HCT116 (cell line): ENCODE results near the gene HHAT. TPM values are rescaled to one million over a fixed set of nuclear protein-coding genes. Genes with fewer than 3 reads are reported as not detected.

ENCODE experiments used
- ATAC-seq: fragments of 200-7000 bp; cut with Tn5 transposase; 2 replicates; pipeline ENCODE4 v1.9.1; 2020; ENCODE audit warnings: mild to moderate bottlenecking, moderate library complexity
- BruUV-seq: library from RNA; stranded (reverse); fragments of 400-500 nt; replicated peaks from 2 replicates; lab custom pipeline; 2021; lab: Mats Ljungman, UMichigan
- CTCF ChIA-PET: fragments of 300-600 bp; sonication (Branson Sonifier 250); formaldehyde crosslinking; loops from one replicate; lab custom pipeline; 2021; ENCODE audit warnings: antibody characterized with exemption; lab: Charles Lee
- POLR2A ChIA-PET: fragments of 300-600, 350-600 bp; sonication (Branson Sonifier 250); formaldehyde crosslinking; loops from one replicate; lab custom pipeline; 2021; ENCODE audit warnings: antibody characterized with exemption; lab: Charles Lee
- RAD21 ChIA-PET, 2 experiments: fragments of 300-600 bp; sonication (Branson Sonifier 250); formaldehyde crosslinking; loops; one replicate each; lab custom pipeline; 2023; ENCODE audit warnings: low total read pairs in 2 of 2; ENCODE audit not compliant: uncharacterized antibody in 2 of 2, unreplicated experiment in 2 of 2, low non-redundant PET in 1 of 2; lab: Charles Lee
- DNase-seq: peaks from one replicate; pipeline ENCODE4 v3.0.0-alpha.2; 2010; ENCODE audit warnings: low read depth, low spot score
- H2AFZ ChIP-seq: fragments of 200-600 bp; shearing (Covaris generic), sonication (generic); 2 replicates; pipeline ENCODE4 v1.6.1; 2017; ENCODE audit warnings: low read depth, mixed run types, mixed read lengths, antibody characterized with exemption, low read length; ENCODE audit not compliant: poor library complexity, severe bottlenecking
- H3K27ac ChIP-seq: 2 replicates; pipeline ENCODE4 v1.5.1; 2012; ENCODE audit warnings: low read depth, low read length
- H3K27me3 ChIP-seq: fragments of 200-600 bp; sonication (generic); 2 replicates; pipeline ENCODE4 v1.6.1; 2016; ENCODE audit warnings: mixed run types, low read length, mixed read lengths; ENCODE audit not compliant: insufficient read depth
- H3K36me3 ChIP-seq, 2 experiments: fragments of 200-500 bp in 1 of 2; fragments of 200-600 bp in 1 of 2; sonication (Bioruptor generic) in 1 of 2; sonication (generic) in 1 of 2; 2 replicates each; pipeline versions ENCODE4 v1.5.1 to v1.6.1; 2014 to 2016; ENCODE audit warnings: low read length in 2 of 2, inconsistent platforms in 1 of 2, mixed read lengths in 1 of 2, mixed run types in 1 of 2; ENCODE audit not compliant: insufficient read depth in 2 of 2, control insufficient read depth in 1 of 2
- H3K4me1 ChIP-seq, 2 experiments: fragments of 200-600 bp in 1 of 2; sonication (generic) in 1 of 2; 2 replicates each; pipeline versions ENCODE4 v1.5.1 to v1.6.1; 2012 to 2017; ENCODE audit warnings: low read length in 2 of 2, inconsistent platforms in 1 of 2, mild to moderate bottlenecking in 1 of 2, mixed read lengths in 1 of 2, mixed run types in 1 of 2, moderate library complexity in 1 of 2; ENCODE audit not compliant: insufficient read depth in 2 of 2, control insufficient read depth in 1 of 2
- H3K4me2 ChIP-seq: fragments of 200-600 bp; sonication (generic); 2 replicates; pipeline ENCODE4 v1.6.1; 2017; ENCODE audit warnings: mixed run types, low read length, mixed read lengths
- H3K4me3 ChIP-seq, 2 experiments: fragments of 200-600 bp in 1 of 2; sonication (generic) in 1 of 2; replicated peaks in 1 of 2; 2 replicates each; pipeline ENCODE4 v1.5.1; 2011 to 2016; ENCODE audit warnings: low read length in 2 of 2, control low read depth in 1 of 2, low read depth in 1 of 2, mild to moderate bottlenecking in 1 of 2, mixed read lengths in 1 of 2, mixed run types in 1 of 2
- H3K79me2 ChIP-seq: fragments of 200-600 bp; sonication (generic); 2 replicates; pipeline ENCODE4 v1.6.1; 2017; ENCODE audit warnings: mild to moderate bottlenecking, mixed run types, low read length, moderate library complexity, mixed read lengths; ENCODE audit not compliant: insufficient read depth
- H3K9ac ChIP-seq: fragments of 200-600 bp; sonication (generic); 2 replicates; pipeline ENCODE4 v1.6.1; 2016; ENCODE audit warnings: low read length, mixed read lengths
- H3K9me2 ChIP-seq: fragments of 200-600 bp; sonication (generic), shearing (Covaris generic); 2 replicates; pipeline ENCODE4 v1.6.1; 2017; ENCODE audit warnings: mixed run types, mild to moderate bottlenecking, moderate library complexity; ENCODE audit not compliant: insufficient read depth
- H3K9me3 ChIP-seq, 2 experiments: fragments of 200-500 bp in 1 of 2; fragments of 200-600 bp in 1 of 2; sonication (Bioruptor generic) in 1 of 2; sonication (generic) in 1 of 2; 2 replicates each; pipeline ENCODE4 v1.6.1; 2014 to 2017; ENCODE audit warnings: low read length in 2 of 2, mixed read lengths in 2 of 2, inconsistent platforms in 1 of 2, low read depth in 1 of 2, mild to moderate bottlenecking in 1 of 2, mixed run types in 1 of 2, moderate library complexity in 1 of 2; ENCODE audit not compliant: control insufficient read depth in 1 of 2, insufficient read depth in 1 of 2
- H4K20me1 ChIP-seq: fragments of 200-600 bp; sonication (generic), shearing (Covaris generic); 2 replicates; pipeline ENCODE4 v1.6.1; 2017; ENCODE audit warnings: mixed run types, mild to moderate bottlenecking, moderate library complexity; ENCODE audit not compliant: insufficient read depth
- ATF3 ChIP-seq: IDR thresholded peaks from 2 replicates; pipeline ENCODE4 v1.6.1; 2012
- FOSL1 ChIP-seq: IDR thresholded peaks from 2 replicates; pipeline ENCODE4 v1.6.1; 2012; ENCODE audit warnings: low read depth
- RAD21 ChIP-seq: IDR thresholded peaks from 2 replicates; pipeline ENCODE4 v1.6.1; 2012; ENCODE audit warnings: low read depth, mild to moderate bottlenecking
- SIN3A ChIP-seq: IDR thresholded peaks from 2 replicates; pipeline ENCODE4 v1.6.1; 2012; ENCODE audit warnings: low read depth
- SRF ChIP-seq: IDR thresholded peaks from 2 replicates; pipeline ENCODE4 v1.6.1; 2012; ENCODE audit warnings: low read depth
- ZFX ChIP-seq: fragments of 450-650 bp; IDR thresholded peaks from 2 replicates; pipeline ENCODE4 v1.6.1; 2017
- intact Hi-C: fragments of 100-400 bp; cut with micrococcal nuclease; formaldehyde crosslinking; loops from 2 replicates; pipeline ENCODE4 v1.10.0; 2022
- total RNA-seq: library from RNA; stranded (reverse); gene quantifications from one replicate; pipeline ENCODE4 v1.2.1, GENCODE V29; 2021; ENCODE audit not compliant: unreplicated experiment
- TF ChIP-seq, protein P1 (sequence below): IDR thresholded peaks from 2 replicates; pipeline ENCODE4 v1.6.1; 2012; ENCODE audit warnings: low read depth

The HHAT gene
- total RNA-seq, 1 experiment from 2014 or later = 2.7 TPM

- TF ChIP-seq, protein P1, sequence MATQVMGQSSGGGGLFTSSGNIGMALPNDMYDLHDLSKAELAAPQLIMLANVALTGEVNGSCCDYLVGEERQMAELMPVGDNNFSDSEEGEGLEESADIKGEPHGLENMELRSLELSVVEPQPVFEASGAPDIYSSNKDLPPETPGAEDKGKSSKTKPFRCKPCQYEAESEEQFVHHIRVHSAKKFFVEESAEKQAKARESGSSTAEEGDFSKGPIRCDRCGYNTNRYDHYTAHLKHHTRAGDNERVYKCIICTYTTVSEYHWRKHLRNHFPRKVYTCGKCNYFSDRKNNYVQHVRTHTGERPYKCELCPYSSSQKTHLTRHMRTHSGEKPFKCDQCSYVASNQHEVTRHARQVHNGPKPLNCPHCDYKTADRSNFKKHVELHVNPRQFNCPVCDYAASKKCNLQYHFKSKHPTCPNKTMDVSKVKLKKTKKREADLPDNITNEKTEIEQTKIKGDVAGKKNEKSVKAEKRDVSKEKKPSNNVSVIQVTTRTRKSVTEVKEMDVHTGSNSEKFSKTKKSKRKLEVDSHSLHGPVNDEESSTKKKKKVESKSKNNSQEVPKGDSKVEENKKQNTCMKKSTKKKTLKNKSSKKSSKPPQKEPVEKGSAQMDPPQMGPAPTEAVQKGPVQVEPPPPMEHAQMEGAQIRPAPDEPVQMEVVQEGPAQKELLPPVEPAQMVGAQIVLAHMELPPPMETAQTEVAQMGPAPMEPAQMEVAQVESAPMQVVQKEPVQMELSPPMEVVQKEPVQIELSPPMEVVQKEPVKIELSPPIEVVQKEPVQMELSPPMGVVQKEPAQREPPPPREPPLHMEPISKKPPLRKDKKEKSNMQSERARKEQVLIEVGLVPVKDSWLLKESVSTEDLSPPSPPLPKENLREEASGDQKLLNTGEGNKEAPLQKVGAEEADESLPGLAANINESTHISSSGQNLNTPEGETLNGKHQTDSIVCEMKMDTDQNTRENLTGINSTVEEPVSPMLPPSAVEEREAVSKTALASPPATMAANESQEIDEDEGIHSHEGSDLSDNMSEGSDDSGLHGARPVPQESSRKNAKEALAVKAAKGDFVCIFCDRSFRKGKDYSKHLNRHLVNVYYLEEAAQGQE = no peak
- TF ChIP-seq ZFX = no peak
- TF ChIP-seq, all 23 proteins: peak for 0
Measured at GRCh38 chr1:210413951-210414350, 85.2 kb downstream of the HHAT start (continued).

DNA sequence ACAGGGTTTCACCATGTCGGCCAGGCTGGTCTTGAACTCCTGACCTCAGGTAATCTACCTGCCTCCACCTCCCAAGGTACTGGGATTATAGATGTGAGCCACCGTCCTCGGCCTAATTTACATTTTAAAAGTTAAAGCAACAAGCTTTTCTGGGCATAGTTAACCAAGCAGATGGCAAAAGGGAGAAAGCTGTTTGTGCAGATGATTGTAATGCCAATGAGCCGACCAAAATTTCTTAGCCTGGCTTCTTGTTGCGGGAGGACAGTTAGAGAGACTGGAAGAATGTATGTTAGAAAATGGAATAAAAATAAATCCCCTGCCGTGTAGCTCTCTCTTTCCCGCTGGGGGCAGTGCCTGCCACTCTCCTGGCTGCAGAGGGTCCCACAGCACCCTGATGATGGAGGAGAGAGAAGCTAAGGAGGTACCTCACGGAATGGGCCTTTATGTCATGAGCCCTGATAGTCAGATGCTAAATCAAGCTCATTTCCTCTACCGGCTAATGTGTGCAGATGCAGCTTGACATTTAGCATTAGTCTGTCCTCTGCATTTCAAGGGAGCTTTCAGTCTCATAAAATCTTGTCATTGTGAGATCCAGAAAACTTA is 87.2 kb downstream of the HHAT start:
- H4K20me1 ChIP-seq = no peaks in the 10 kb centered on the region
- ATAC-seq = no peak; the same call in 1 of the 2 replicates
- TF ChIP-seq SIN3A = no peak
- TF ChIP-seq, protein P1 = no peak
- TF ChIP-seq FOSL1 = no peak
- no peak for TF ChIP-seq RAD21
- TF ChIP-seq ZFX = no peak
- no peak for TF ChIP-seq ATF3
- no peak for TF ChIP-seq SRF
- TF ChIP-seq, all 23 proteins: peak for 0
- ChIA-PET CTCF (interaction anchor here (1.0 kb wide), 1 partner anchor 30 kb away, joined by 3 read pairs; no protein-coding TSS in a partner anchor), RAD21 (no interaction called here), POLR2A (no interaction called here)
- no peaks in the 10 kb centered on the region for H3K36me3 ChIP-seq
- no peak overlapping the region for H3K4me2 ChIP-seq
- H3K9ac ChIP-seq = no peak overlapping the region
- intact Hi-C loops = no loop called here
- no peaks in the 10 kb centered on the region for H3K4me1 ChIP-seq
- DNase-seq = no peak
- BruUV-seq = no TSS peak
- H3K79me2 ChIP-seq = no peaks in the 10 kb centered on the region
- H3K27ac ChIP-seq = no peak overlapping the region
- no peaks in the 10 kb centered on the region for H3K9me3 ChIP-seq
- no peak overlapping the region for H3K4me3 ChIP-seq
- no peaks in the 10 kb centered on the region for H3K9me2 ChIP-seq
- no peaks in the 10 kb centered on the region for H3K27me3 ChIP-seq
- H2AFZ ChIP-seq = no peak overlapping the region
